Activated naive CD4-positive, alpha-beta T cell treated with anti-CD3 and anti-CD28 coated beads, Interleukin-2, amount 50 U/mL, for 72 hours (primary cell): ENCODE measurements around the gene CACUL1. TPM values are rescaled to one million over a fixed set of nuclear protein-coding genes. Genes with fewer than 3 reads are reported as not detected.
"Not testable (repeated sequence)": the region's sequence is repeated elsewhere in the genome, so short reads cannot be mapped to it uniquely, and the experiment has no call there.

Source experiments
- ATAC-seq, 2 donors: fragments of 150-1000 bp; cut with Tn5 transposase; 2 replicates each; pipeline ENCODE4 v1.10.0; 2021; ENCODE audit warnings: mild to moderate bottlenecking in 2 of 2, moderate library complexity in 2 of 2
- DNase-seq, 2 donors: peaks; one replicate each; pipeline ENCODE4 v3.0.0; 2021 to 2022; ENCODE audit warnings: low spot score in 2 of 2
- H3K27ac Mint-ChIP-seq, 2 donors: one replicate each; pipeline ENCODE4 v1.8.0; 2022; ENCODE audit warnings: mild to moderate bottlenecking in 2 of 2, mixed read lengths in 2 of 2
- H3K36me3 Mint-ChIP-seq, 2 donors: one replicate each; pipeline ENCODE4 v1.8.0; 2022; ENCODE audit warnings: mixed read lengths in 2 of 2
- H3K9me3 Mint-ChIP-seq, 2 donors: one replicate each; pipeline ENCODE4 v1.8.0; 2022; ENCODE audit warnings: mixed read lengths in 2 of 2
- total RNA-seq, 2 donors: library from RNA; stranded (reverse); gene quantifications; one replicate each; pipeline ENCODE4 v1.2.3, GENCODE V29; 2022

CACUL1 gene
- total RNA-seq, 2 donors from 2014 or later: 22.5 to 29.4 TPM

GRCh38 chr10:118748041-118748440 lies 6.7 kb downstream of the CACUL1 start:
- ATAC-seq: no peak
- peak overlapping the region in 1 of 2 donors; percentile 19 for H3K27ac Mint-ChIP-seq
- H3K9me3 Mint-ChIP-seq: no peaks in the 10 kb centered on the region
- peaks cover 7 to 17% of the 10 kb centered on the region in 2 donors for H3K36me3 Mint-ChIP-seq
- no peak for DNase-seq

GRCh38 chr10:118746246-118746645 lies 8.5 kb downstream of the CACUL1 start:
- Mint-ChIP-seq H3K27ac (no peak overlapping the region), H3K36me3 (peaks cover 7 to 17% of the 10 kb centered on the region in 2 donors), H3K9me3 (no peaks in the 10 kb centered on the region)
- ATAC-seq (no peak), DNase-seq (no peak)

GRCh38 chr10:118745056-118745455 lies 9.7 kb downstream of the CACUL1 start:
- no peak for ATAC-seq
- Mint-ChIP-seq H3K36me3 (peaks cover 7 to 17% of the 10 kb centered on the region in 2 donors), H3K9me3 (no peaks in the 10 kb centered on the region), H3K27ac (no peak overlapping the region)
- DNase-seq: no peak

GRCh38 chr10:118744346-118744918 lies 10.3 kb downstream of the CACUL1 start:
- H3K36me3 Mint-ChIP-seq: peaks cover 7 to 17% of the 10 kb centered on the region in 2 donors
- not testable (repeated sequence) for H3K9me3 Mint-ChIP-seq, ATAC-seq, DNase-seq, H3K27ac Mint-ChIP-seq

GRCh38 chr10:118742782-118743181 lies 12.0 kb downstream of the CACUL1 start:
- no peak for DNase-seq
- no peaks in the 10 kb centered on the region for H3K9me3 Mint-ChIP-seq
- H3K36me3 Mint-ChIP-seq: peaks cover 5 to 7% of the 10 kb centered on the region in 2 donors
- H3K27ac Mint-ChIP-seq: no peak overlapping the region
- no peak for ATAC-seq

GRCh38 chr10:118742032-118742431 lies 12.7 kb downstream of the CACUL1 start:
- H3K36me3 Mint-ChIP-seq: no peaks in the 10 kb centered on the region
- H3K27ac Mint-ChIP-seq: no peak overlapping the region
- DNase-seq (no peak), ATAC-seq (no peak)
- no peaks in the 10 kb centered on the region for H3K9me3 Mint-ChIP-seq

GRCh38 chr10:118738406-118738805 lies 16.4 kb downstream of the CACUL1 start:
- DNase-seq (no peak), ATAC-seq (no peak)
- Mint-ChIP-seq H3K27ac (no peak overlapping the region), H3K36me3 (no peaks in the 10 kb centered on the region), H3K9me3 (no peaks in the 10 kb centered on the region)

GRCh38 chr10:118737603-118738302 lies 17.0 kb downstream of the CACUL1 start:
- ATAC-seq: no peak
- DNase-seq: no peak
- Mint-ChIP-seq H3K9me3 (no peaks in the 10 kb centered on the region), H3K36me3 (no peaks in the 10 kb centered on the region), H3K27ac (no peak overlapping the region)

- Mint-ChIP-seq H3K9me3 (no peaks in the 10 kb centered on the region), H3K27ac (no peak overlapping the region), H3K36me3 (no peaks in the 10 kb centered on the region)
- no peak for ATAC-seq
- DNase-seq: no peak
Observed at GRCh38 chr10:118735294-118735693, 19.5 kb downstream of the CACUL1 start.

- no peaks in the 10 kb centered on the region for H3K36me3 Mint-ChIP-seq
- DNase-seq: no peak
- no peak for ATAC-seq
- H3K27ac Mint-ChIP-seq: no peak overlapping the region
- H3K9me3 Mint-ChIP-seq: no peaks in the 10 kb centered on the region
Observed at GRCh38 chr10:118734475-118734874, 20.3 kb downstream of the CACUL1 start.

- no peaks in the 10 kb centered on the region for H3K36me3 Mint-ChIP-seq
- H3K9me3 Mint-ChIP-seq: no peaks in the 10 kb centered on the region
- DNase-seq (no peak), ATAC-seq (peak; percentile 89 to 91)
- peak overlapping the region in 1 of 2 donors; percentile 32 for H3K27ac Mint-ChIP-seq
Observed at GRCh38 chr10:118732245-118733165, 22.3 kb downstream of the CACUL1 start.

- Mint-ChIP-seq H3K27ac (no peak overlapping the region), H3K9me3 (no peaks in the 10 kb centered on the region), H3K36me3 (no peaks in the 10 kb centered on the region)
- DNase-seq (no peak), ATAC-seq (no peak)
Observed at GRCh38 chr10:118730756-118731456, 23.9 kb downstream of the CACUL1 start.

GRCh38 chr10:118729641-118730258 lies 25.0 kb downstream of the CACUL1 start:
- Mint-ChIP-seq H3K9me3 (no peaks in the 10 kb centered on the region), H3K27ac (no peak overlapping the region), H3K36me3 (no peaks in the 10 kb centered on the region)
- ATAC-seq (peak in 1 of 2 donors; percentile 28), DNase-seq (no peak)

- Mint-ChIP-seq H3K9me3 (no peaks in the 10 kb centered on the region), H3K36me3 (no peaks in the 10 kb centered on the region), H3K27ac (no peak overlapping the region)
- no peak for DNase-seq
- no peak for ATAC-seq
Observed at GRCh38 chr10:118729200-118729599, 25.6 kb downstream of the CACUL1 start.

- H3K9me3 Mint-ChIP-seq: no peaks in the 10 kb centered on the region
- H3K36me3 Mint-ChIP-seq: no peaks in the 10 kb centered on the region
- no peak overlapping the region for H3K27ac Mint-ChIP-seq
- ATAC-seq (no peak), DNase-seq (no peak)
Observed at GRCh38 chr10:118725886-118726500, 28.8 kb downstream of the CACUL1 start.

- Mint-ChIP-seq H3K36me3 (no peaks in the 10 kb centered on the region), H3K27ac (no peak overlapping the region), H3K9me3 (no peaks in the 10 kb centered on the region)
Observed at GRCh38 chr10:118723466-118723865, 31.3 kb downstream of the CACUL1 start.

More at GRCh38 chr10:118723466-118723865, 31.3 kb downstream of the CACUL1 start:
- DNase-seq (no peak), ATAC-seq (no peak)
